Mucosa of descending colon (tissue), 3 donors: ENCODE data around the gene TMCC2. TPM values are rescaled to one million over a fixed set of nuclear protein-coding genes. Genes with fewer than 3 reads are reported as not detected.

Experiments used
- ATAC-seq: fragments of 200-7000 bp; cut with Tn5 transposase; one replicate; pipeline ENCODE4 v1.9.1; 2020; ENCODE audit warnings: mild to moderate bottlenecking, moderate library complexity
- DNase-seq, 3 donors: peaks; one replicate each; pipeline ENCODE4 v3.0.0-alpha.2; 2020
- H3K36me3 ChIP-seq: fragments of 200-600 bp; one replicate; pipeline ENCODE4 v1.8.0; 2021; ENCODE audit warnings: low read depth, mild to moderate bottlenecking
- H3K4me1 ChIP-seq: fragments of 200-600 bp; one replicate; pipeline ENCODE4 v1.8.0; 2021; ENCODE audit warnings: low read depth, mild to moderate bottlenecking
- H3K4me3 ChIP-seq: fragments of 200-600 bp; one replicate; pipeline ENCODE4 v1.8.0; 2021; ENCODE audit warnings: mild to moderate bottlenecking
- H3K9me3 ChIP-seq: fragments of 200-600 bp; one replicate; pipeline ENCODE4 v1.8.0; 2021; ENCODE audit warnings: mild to moderate bottlenecking
- intact Hi-C, 2 donors: fragments of 100-400 bp; cut with DNase I in 1 of 2; cut with micrococcal nuclease in 1 of 2; formaldehyde crosslinking; loops; one replicate each; pipeline versions ENCODE4 v1.11.0 to v1.11.1; 2022; cut with DNase I, micrococcal nuclease
- total RNA-seq, 3 donors: library from RNA; stranded (reverse); fragmentation: NEBNext Ultra II Directional in 2 of 3; extraction: Animal tissue kit (Norgen Biotek cat#: 25700) in 2 of 3; gene quantifications; one replicate each; pipeline versions ENCODE4 v1.2.1 to v1.2.4, GENCODE V29; 2021 to 2023
- TF ChIP-seq, protein P1 (sequence below): fragments of 200-600 bp; IDR thresholded peaks from one replicate; pipeline ENCODE4 v1.8.0; 2022; ENCODE audit warnings: antibody characterized with exemption, mild to moderate bottlenecking
- donor health status: DM: no; HTN: no; CAD: no; lungs with moderate emphysema.
- donor health status: DM: no; HTN: no; CAD: no.
- donor health status: DM: no; HTN: yes; CAD: no.

TMCC2 gene
- total RNA-seq, 3 donors from 2014 or later: 0.27 to 5.1 (median 0.29) TPM

DNA sequence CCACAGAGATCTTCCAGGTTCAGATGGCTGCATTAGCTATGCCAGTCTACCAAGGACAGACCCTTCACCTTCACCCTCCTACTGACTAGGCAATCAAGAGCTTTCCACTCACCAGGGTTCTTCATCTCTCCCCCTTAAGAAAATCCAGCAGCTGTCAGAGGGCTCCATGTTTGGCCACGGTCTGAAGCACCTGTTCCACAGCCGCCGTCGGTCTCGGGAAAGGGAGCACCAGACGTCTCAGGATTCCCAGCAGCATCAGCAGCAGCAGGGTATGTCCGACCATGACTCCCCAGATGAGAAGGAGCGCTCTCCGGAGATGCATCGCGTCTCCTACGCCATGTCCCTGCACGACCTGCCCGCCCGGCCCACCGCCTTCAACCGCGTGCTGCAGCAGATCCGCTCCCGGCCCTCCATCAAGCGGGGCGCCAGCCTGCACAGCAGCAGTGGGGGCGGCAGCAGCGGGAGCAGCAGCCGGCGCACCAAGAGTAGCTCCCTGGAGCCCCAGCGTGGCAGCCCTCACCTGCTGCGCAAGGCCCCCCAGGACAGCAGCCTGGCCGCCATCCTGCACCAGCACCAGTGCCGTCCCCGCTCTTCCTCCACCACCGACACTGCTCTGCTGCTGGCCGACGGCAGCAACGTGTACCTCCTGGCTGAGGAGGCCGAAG lies 13.8 kb downstream of the TMCC2 start:
- Histone ChIP-seq H3K4me1 (no peaks in the 10 kb centered on the region), H3K9me3 (no peaks in the 10 kb centered on the region), H3K36me3 (no peaks in the 10 kb centered on the region), H3K4me3 (no peak overlapping the region)
- DNase-seq (no peak), ATAC-seq (no peak)
- intact Hi-C loops: no loop called here
- TF ChIP-seq, protein P1, sequence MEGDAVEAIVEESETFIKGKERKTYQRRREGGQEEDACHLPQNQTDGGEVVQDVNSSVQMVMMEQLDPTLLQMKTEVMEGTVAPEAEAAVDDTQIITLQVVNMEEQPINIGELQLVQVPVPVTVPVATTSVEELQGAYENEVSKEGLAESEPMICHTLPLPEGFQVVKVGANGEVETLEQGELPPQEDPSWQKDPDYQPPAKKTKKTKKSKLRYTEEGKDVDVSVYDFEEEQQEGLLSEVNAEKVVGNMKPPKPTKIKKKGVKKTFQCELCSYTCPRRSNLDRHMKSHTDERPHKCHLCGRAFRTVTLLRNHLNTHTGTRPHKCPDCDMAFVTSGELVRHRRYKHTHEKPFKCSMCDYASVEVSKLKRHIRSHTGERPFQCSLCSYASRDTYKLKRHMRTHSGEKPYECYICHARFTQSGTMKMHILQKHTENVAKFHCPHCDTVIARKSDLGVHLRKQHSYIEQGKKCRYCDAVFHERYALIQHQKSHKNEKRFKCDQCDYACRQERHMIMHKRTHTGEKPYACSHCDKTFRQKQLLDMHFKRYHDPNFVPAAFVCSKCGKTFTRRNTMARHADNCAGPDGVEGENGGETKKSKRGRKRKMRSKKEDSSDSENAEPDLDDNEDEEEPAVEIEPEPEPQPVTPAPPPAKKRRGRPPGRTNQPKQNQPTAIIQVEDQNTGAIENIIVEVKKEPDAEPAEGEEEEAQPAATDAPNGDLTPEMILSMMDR: no peak

DNA sequence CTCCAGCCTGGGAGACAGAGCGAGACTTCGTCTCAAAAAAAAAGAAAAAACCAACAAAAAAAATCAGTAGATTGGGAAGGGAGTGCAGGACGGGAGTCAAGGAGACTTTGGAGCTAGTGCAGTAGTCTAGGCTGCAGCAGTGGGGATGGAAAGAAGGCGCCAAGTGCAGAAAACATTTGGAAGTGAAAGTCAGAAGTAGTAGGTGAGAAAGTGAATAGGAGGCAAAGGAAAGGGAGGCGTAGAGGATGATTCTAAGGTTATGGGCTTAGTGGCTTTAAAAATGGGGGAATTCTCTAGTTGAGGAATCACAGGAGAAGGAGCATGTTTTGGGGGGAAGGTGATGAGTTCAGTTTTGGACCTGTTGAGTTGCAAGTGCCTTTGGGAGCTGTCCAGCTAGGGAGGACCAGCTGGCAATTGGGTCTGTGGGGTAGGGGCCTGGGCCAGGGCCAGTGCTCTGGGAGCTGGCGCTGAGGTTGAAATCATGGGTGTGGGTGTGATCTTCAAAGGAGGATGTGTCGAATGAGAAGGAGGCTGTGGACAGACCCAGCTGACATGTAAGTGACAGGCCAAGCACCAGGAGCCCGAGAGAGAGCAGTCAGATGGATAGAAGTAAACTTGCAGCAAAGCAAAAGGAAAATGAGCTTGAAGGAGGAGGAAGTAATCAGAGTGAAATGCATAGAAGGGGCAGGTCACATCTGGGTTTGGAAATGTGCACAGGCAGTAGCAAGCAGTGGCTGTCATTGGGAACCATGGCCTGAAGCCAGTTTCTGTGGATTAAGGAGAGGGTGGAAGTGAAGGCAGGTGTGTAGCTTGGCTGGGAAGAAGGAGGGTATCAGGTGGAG lies 15.8 kb downstream of the TMCC2 start:
- DNase-seq (no peak), ATAC-seq (no peak)
- Histone ChIP-seq H3K9me3 (no peaks in the 10 kb centered on the region), H3K36me3 (no peaks in the 10 kb centered on the region), H3K4me1 (peaks cover 5% of the 10 kb centered on the region), H3K4me3 (no peak overlapping the region)
- TF ChIP-seq, protein P1: no peak
- intact Hi-C loops: no loop called here

DNA sequence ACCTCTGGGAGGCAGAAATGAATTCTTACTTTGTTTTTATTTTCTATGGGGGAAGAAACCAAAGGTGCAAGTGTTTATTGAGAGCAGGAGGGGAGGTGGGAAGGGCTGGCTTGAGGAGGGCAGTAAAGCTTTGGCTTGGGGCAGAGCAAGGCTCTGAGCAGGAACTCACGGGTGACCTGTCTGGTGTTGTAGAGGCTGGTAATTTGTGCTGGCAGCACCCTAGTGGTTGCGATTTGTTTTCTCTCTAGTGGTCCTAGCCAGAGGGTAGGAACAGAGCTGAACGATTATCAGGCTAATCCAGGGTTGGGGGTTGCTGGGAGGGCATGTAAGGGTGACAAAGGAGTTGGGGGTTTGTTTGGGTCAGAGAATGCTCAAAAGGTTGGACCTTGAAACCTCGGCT lies 16.6 kb downstream of the TMCC2 start:
- TF ChIP-seq, protein P1: no peak
- intact Hi-C loops: no loop called here
- ATAC-seq (no peak), DNase-seq (no peak)
- no peaks in the 10 kb centered on the region for H3K36me3 ChIP-seq
- no peak overlapping the region for H3K4me3 ChIP-seq
- peaks cover 12% of the 10 kb centered on the region for H3K4me1 ChIP-seq
- H3K9me3 ChIP-seq: no peaks in the 10 kb centered on the region

DNA sequence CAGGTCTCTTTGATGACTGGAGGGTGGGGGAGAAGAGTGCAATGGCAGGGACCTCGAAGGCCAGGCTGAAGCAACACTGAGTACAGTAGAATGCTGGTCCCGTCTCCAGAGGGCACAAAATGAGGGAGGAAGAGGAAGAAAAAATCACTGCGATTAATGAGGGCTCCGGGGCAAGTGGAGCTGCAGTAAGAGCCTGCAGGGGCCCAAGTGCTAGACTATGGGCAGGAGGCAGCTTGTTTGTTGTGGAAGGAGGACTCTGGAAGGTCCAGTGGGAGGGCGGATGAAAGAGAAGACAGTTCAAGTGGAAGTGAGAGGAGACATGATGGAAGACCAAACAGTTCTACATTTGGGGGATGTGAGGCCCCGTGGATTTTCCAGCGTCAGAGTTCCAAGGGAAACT lies 17.4 kb downstream of the TMCC2 start:
- Histone ChIP-seq H3K36me3 (no peaks in the 10 kb centered on the region), H3K9me3 (no peaks in the 10 kb centered on the region), H3K4me3 (no peak overlapping the region), H3K4me1 (peaks cover 17% of the 10 kb centered on the region)
- TF ChIP-seq, protein P1: no peak
- intact Hi-C loops: no loop called here
- ATAC-seq (no peak), DNase-seq (no peak)

DNA sequence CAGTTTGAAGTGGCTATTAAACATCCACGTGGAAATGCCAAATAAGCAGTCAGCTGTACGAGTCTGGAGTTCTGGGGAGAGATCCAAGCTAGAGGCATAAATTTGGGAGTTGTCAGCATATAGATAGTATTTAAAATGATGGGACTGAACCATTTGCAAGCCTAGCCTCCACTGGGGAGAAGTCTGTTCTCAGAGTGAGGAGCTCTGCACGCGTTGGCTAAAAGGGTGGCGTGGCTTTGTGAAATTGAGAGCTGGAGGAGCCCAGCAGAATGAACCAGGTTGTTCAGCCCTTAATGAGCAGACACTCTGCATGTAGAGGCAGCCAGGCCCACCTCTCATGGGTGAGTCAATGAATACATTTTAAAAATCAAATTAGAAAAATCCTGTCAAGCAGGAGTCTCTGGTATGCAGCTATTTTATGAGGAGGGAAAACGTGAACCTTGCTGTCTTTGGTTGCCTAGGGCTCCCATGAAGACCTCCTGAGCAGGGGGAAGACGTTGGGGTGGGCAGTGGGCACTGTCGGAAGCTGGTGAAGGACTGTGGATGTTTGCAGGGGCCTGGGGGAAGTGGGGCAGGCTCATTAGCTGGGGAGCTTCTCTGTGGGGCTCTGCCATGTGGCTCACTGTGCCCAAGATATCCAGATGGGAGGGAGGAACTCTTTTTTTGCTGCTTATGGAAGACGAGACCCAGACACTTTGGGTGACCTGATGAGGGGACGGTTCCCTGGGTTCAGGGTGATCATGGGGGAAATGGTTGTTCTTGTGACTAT lies 18.8 kb downstream of the TMCC2 start:
- H3K9me3 ChIP-seq: no peaks in the 10 kb centered on the region
- DNase-seq (no peak), ATAC-seq (no peak)
- intact Hi-C loops: no loop called here
- TF ChIP-seq, protein P1: no peak
- H3K36me3 ChIP-seq: no peaks in the 10 kb centered on the region
- H3K4me1 ChIP-seq: peaks cover 17% of the 10 kb centered on the region
- H3K4me3 ChIP-seq: no peak overlapping the region
